ENCODE data around the gene SECISBP2L. TPM values are rescaled to one million over a fixed set of nuclear protein-coding genes. Genes with fewer than 3 reads are reported as not detected.
"Not testable (repeated sequence)": the region's sequence is repeated elsewhere in the genome, so short reads cannot be mapped to it uniquely, and the experiment has no call there.

SECISBP2L gene
- total and polyA plus RNA-seq, 2 donors (not counting 1 experiment from before 2014, with no cell fraction given): 13.0 to 121 TPM

- TF ChIP-seq EZH2 (IDR thresholded peaks at IDR 0.05; ENCODE audit: borderline replicate concordance, insufficient read depth, low read depth, low read length, poor library complexity, severe bottlenecking) (no peak), CTCF (IDR thresholded peaks at IDR 0.05) (no peak)
- POLR2A ChIA-PET: no interaction called here
- Mint-ChIP-seq H3K4me3 (peak overlapping the region; percentile 78), H3K9me3 (ENCODE audit: insufficient read depth) (no peaks in the 10 kb centered on the region), H3K27me3 (peaks cover 50% of the 10 kb centered on the region), H3K4me1 (peaks cover 5% of the 10 kb centered on the region), H3K27ac (no peak overlapping the region)
- Histone ChIP-seq H3K4me1 (ENCODE audit: control insufficient read depth in 2 of 2, insufficient read depth in 2 of 2, low read length in 2 of 2) (peaks cover 5 to 8% of the 10 kb centered on the region in 2 donors), H4K20me1 (ENCODE audit: control insufficient read depth, insufficient read depth, low read length, poor library complexity, severe bottlenecking) (no peaks in the 10 kb centered on the region), H3K9ac (ENCODE audit: low read length) (no peak overlapping the region), H3K4me2 (replicated peaks; ENCODE audit: low read depth, low read length, poor library complexity, severe bottlenecking) (no peak overlapping the region), H3K27me3 (replicated peaks in 1 of 4; ENCODE audit: control extremely low read depth in 1 of 4, control insufficient read depth in 3 of 4, insufficient read depth in 4 of 4, low read length in 3 of 4) (peaks cover 0 to 21% (median 10%) of the 10 kb centered on the region in 4 experiments), H3K36me3 (replicated peaks in 1 of 2; ENCODE audit: control extremely low read depth in 1 of 2, control insufficient read depth in 1 of 2, extremely low read depth in 1 of 2, insufficient read depth in 2 of 2, low read length in 1 of 2) (no peaks in the 10 kb centered on the region), H3K9me3 (ENCODE audit: control extremely low read depth in 1 of 3, control insufficient read depth in 2 of 3, insufficient read depth in 1 of 3, low read length in 2 of 3) (peaks cover 0 to 5% (median 0%) of the 10 kb centered on the region in 3 donors), H2AFZ (ENCODE audit: insufficient read depth, low read depth, low read length, poor library complexity, severe bottlenecking) (no peak overlapping the region), H3K79me2 (ENCODE audit: control insufficient read depth, insufficient read depth, low read length) (no peaks in the 10 kb centered on the region), H3K27ac (ENCODE audit: low read length in 2 of 2) (no peak overlapping the region), H3K4me3 (ENCODE audit: control extremely low read depth in 1 of 5, extremely low read depth in 1 of 5, insufficient read depth in 1 of 5, low read depth in 2 of 5, low read length in 4 of 5) (no peak overlapping the region)
- intact Hi-C loops (cut with micrococcal nuclease): no loop called here
- ATAC-seq (ENCODE audit: low read depth): no peak
- 100% methylated on average over 1 of the region's 2 CpGs for WGBS (ENCODE audit: insufficient coverage)
- CTCF ChIA-PET: interaction anchor here (0.7 to 3.2 kb wide), 10 partner anchors 10 to 926 kb away, joined by 3 to 38 read pairs (median 6); partner anchors contain the start of genes EID1 and SHC4
- DNase-seq: no peak
Measured at GRCh38 chr15:48974882-48975281, 71.4 kb downstream of the SECISBP2L start.

- Histone ChIP-seq H3K4me2 (replicated peaks; ENCODE audit: low read depth, low read length, poor library complexity, severe bottlenecking) (no peak overlapping the region), H3K79me2 (ENCODE audit: control insufficient read depth, insufficient read depth, low read length) (no peaks in the 10 kb centered on the region), H3K4me3 (ENCODE audit: control extremely low read depth in 1 of 5, extremely low read depth in 1 of 5, insufficient read depth in 1 of 5, low read depth in 2 of 5, low read length in 4 of 5) (no peak overlapping the region), H4K20me1 (ENCODE audit: control insufficient read depth, insufficient read depth, low read length, poor library complexity, severe bottlenecking) (no peaks in the 10 kb centered on the region), H3K36me3 (replicated peaks in 1 of 2; ENCODE audit: control extremely low read depth in 1 of 2, control insufficient read depth in 1 of 2, extremely low read depth in 1 of 2, insufficient read depth in 2 of 2, low read length in 1 of 2) (no peaks in the 10 kb centered on the region), H3K27me3 (replicated peaks in 1 of 4; ENCODE audit: control extremely low read depth in 1 of 4, control insufficient read depth in 3 of 4, insufficient read depth in 4 of 4, low read length in 3 of 4) (peaks cover 0 to 17% (median 10%) of the 10 kb centered on the region in 4 experiments), H3K9me3 (ENCODE audit: control extremely low read depth in 1 of 3, control insufficient read depth in 2 of 3, insufficient read depth in 1 of 3, low read length in 2 of 3) (peaks cover 0 to 5% (median 0%) of the 10 kb centered on the region in 3 donors), H2AFZ (ENCODE audit: insufficient read depth, low read depth, low read length, poor library complexity, severe bottlenecking) (no peak overlapping the region), H3K4me1 (ENCODE audit: control insufficient read depth in 2 of 2, insufficient read depth in 2 of 2, low read length in 2 of 2) (peaks cover 5 to 8% of the 10 kb centered on the region in 2 donors), H3K27ac (ENCODE audit: low read length in 2 of 2) (no peak overlapping the region), H3K9ac (ENCODE audit: low read length) (no peak overlapping the region)
- DNase-seq (no peak), ATAC-seq (ENCODE audit: low read depth) (no peak)
- H3K9me3 Mint-ChIP-seq (ENCODE audit: insufficient read depth): no peaks in the 10 kb centered on the region
- CTCF ChIA-PET: interaction anchor here (0.9 kb wide), 1 partner anchor 19 kb away, joined by 3 read pairs; no protein-coding TSS in a partner anchor
- no peak overlapping the region for H3K27ac Mint-ChIP-seq
- peaks cover 52% of the 10 kb centered on the region for H3K27me3 Mint-ChIP-seq
- peaks cover 5% of the 10 kb centered on the region for H3K4me1 Mint-ChIP-seq
- intact Hi-C loops (cut with micrococcal nuclease): no loop called here
- H3K4me3 Mint-ChIP-seq: no peak overlapping the region
- POLR2A ChIA-PET: no interaction called here
- 98% methylated on average over 34 of the region's 35 CpGs for WGBS (ENCODE audit: insufficient coverage)
- TF ChIP-seq EZH2 (IDR thresholded peaks at IDR 0.05; ENCODE audit: borderline replicate concordance, insufficient read depth, low read depth, low read length, poor library complexity, severe bottlenecking) (no peak), CTCF (IDR thresholded peaks at IDR 0.05) (no peak)
Measured at GRCh38 chr15:48972750-48973503, 73.3 kb downstream of the SECISBP2L start.

- intact Hi-C loops (cut with micrococcal nuclease); H3K27ac ChIP-seq (ENCODE audit: low read length in 2 of 2); H3K4me2 ChIP-seq (replicated peaks; ENCODE audit: low read depth, low read length, poor library complexity, severe bottlenecking); ATAC-seq (ENCODE audit: low read depth); H3K9ac ChIP-seq (ENCODE audit: low read length); H3K9me3 Mint-ChIP-seq (ENCODE audit: insufficient read depth); H2AFZ ChIP-seq (ENCODE audit: insufficient read depth, low read depth, low read length, poor library complexity, severe bottlenecking); DNase-seq; H3K9me3 ChIP-seq (ENCODE audit: control extremely low read depth in 1 of 3, control insufficient read depth in 2 of 3, insufficient read depth in 1 of 3, low read length in 2 of 3); H3K4me3 Mint-ChIP-seq; H3K79me2 ChIP-seq (ENCODE audit: control insufficient read depth, insufficient read depth, low read length); H3K4me3 ChIP-seq (ENCODE audit: control extremely low read depth in 1 of 5, extremely low read depth in 1 of 5, insufficient read depth in 1 of 5, low read depth in 2 of 5, low read length in 4 of 5); H3K36me3 ChIP-seq (replicated peaks in 1 of 2; ENCODE audit: control extremely low read depth in 1 of 2, control insufficient read depth in 1 of 2, extremely low read depth in 1 of 2, insufficient read depth in 2 of 2, low read length in 1 of 2); H3K4me1 Mint-ChIP-seq; H3K4me1 ChIP-seq (ENCODE audit: control insufficient read depth in 2 of 2, insufficient read depth in 2 of 2, low read length in 2 of 2); H3K27ac Mint-ChIP-seq; POLR2A ChIA-PET; H4K20me1 ChIP-seq (ENCODE audit: control insufficient read depth, insufficient read depth, low read length, poor library complexity, severe bottlenecking): not testable (repeated sequence)
- peaks cover 0 to 18% (median 3%) of the 10 kb centered on the region in 4 experiments for H3K27me3 ChIP-seq (replicated peaks in 1 of 4; ENCODE audit: control extremely low read depth in 1 of 4, control insufficient read depth in 3 of 4, insufficient read depth in 4 of 4, low read length in 3 of 4)
- WGBS (ENCODE audit: insufficient coverage): no CpG with 5 or more reads among the region's 1 CpG
- H3K27me3 Mint-ChIP-seq: peaks cover 51% of the 10 kb centered on the region
- CTCF ChIA-PET: interaction anchor here (0.6 kb wide), 1 partner anchor 94 kb away, joined by 3 read pairs; no protein-coding TSS in a partner anchor
Measured at GRCh38 chr15:48970926-48971325, 75.3 kb downstream of the SECISBP2L start.
